GM19035 (cell line): ENCODE results near the gene CDH13.

ENCODE experiments used
- ATAC-seq: cut with Tn5 transposase; IDR thresholded peaks from one replicate; pipeline ENCODE4 v1.9.1; 2021; ENCODE audit not compliant: unreplicated experiment

Gene CDH13

DNA sequence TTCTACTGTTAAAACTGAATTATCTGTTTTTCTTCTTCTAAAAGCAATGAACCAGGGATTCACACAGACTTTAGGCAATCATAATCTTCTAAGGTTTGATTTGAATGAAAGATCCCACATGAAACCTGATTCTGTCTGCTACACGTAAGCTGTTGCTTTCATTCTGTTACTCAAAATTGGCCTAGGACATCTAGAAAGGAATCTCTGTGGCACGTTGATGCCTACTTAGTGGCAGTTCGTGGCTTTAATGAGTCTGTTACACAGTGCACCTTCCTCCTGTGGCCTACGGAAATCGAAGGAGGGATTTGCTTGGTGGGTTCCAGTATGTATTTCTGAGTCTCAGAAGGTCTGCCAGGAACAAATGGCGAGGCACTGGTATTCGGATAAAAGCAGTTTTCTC, 691.6 kb downstream of the CDH13 start:
- ATAC-seq = no peak

DNA sequence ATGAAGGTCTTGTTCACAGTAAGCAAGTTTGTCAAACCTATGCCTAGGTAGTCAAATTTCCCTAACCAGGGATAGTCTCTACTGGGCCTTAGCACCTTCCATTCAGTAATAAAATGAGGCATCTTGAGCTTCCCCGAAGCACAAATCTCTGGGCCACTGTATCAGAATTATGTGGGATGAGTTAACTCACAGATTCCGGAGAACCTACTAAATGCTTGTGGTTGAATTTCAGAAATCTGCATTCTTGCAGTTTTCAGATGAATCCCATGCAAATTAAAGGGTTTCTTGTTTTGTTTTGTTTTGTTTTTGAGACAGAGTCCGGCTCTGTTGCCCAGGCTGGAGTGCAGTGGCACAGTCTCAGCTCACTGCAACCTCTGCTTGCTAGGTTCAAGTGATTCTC, 702.2 kb downstream of the CDH13 start:
- ATAC-seq = no peak

DNA sequence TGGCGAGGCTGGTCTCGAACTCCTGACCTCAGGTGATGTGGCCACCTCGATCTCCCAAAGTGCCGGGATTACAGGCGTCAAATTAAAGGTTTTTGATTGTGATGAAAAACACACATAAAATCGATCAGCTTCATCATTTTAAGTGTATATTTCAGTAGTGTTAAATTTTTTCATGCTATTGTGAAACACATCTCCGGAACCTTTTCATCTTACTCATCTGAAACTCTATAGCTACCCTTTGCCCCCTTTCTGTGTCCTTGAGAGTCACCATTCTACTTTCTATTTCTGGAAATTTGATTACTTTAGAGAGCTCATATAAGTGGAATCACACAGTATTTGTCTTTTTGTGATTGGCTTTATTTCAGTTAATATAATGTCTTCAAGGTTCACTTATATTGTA, 702.7 kb downstream of the CDH13 start:
- ATAC-seq = no peak

DNA sequence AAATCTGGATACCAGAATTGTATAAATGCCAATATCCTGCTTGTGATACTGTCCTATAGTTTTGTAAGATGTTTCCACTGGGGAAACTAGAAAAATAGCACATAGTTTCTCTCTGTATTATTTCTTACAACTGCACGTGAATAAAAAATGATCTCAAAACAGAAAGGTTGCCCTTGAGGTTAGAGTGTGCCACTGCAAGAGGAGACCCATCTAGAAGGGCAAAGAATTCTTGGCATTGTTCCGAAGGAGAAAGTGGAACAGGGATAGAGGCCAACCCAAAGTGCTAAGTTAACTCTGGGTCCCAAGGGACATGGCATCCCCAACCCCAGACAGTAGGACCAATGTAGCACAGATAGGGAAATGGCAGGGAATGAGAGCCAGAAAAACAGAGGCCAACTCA, 703.5 kb downstream of the CDH13 start:
- no peak for ATAC-seq

DNA sequence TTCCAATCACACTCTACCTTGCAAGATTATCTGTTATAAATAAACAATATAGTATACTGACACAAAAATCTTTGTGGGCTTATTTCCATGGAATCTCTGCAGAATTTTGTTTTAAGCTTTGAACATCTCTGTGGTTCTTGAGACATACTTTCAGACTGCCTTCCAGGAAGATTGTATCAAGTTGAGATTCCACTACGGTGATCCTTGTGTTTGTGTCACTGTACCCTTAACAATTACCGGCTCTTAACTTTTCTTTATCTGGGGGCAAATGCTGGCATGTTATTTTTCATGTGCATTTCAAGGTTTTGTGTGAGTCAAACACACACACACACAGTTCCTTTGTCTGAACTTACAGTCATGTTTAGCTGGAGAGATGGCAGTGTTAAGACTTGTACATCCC, 708.3 kb downstream of the CDH13 start:
- ATAC-seq = no peak

DNA sequence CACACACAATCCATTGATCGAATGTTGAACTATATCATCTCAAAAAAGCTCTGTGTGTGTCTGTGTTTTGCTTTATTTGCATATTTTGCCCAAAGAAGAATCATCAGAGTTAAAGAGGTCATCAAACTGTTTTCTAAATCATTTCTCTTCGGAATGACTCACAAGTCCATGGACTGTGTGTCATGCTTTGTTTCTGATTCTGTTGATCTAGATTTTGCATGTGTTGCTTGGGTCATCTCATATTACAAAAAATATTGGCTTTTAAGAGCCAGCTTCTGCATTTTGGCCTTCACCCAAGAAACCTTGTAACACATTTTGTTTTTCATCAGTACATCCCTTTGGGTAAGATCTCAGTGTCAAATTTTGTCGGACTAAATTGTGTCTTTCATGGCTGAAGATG, 709.8 kb downstream of the CDH13 start:
- no peak for ATAC-seq

DNA sequence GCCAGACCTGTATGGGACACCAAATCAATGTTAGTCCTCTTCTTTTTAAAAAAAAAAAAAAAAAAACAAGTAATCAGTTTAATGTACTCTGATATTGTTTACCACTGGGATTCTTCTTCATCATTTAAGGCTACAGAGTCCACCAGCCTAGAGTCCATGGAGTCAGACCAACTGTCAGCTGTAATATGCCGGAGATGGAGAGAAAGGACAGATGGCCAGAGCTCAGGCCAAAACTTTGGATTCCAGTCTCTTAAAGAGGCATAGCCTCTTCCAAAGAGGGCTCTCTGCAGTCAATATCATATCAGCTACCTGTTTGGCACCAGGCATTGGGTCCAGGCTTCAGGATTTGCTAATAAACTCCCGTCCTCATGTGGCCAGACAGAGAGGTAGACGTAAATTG, 711.4 kb downstream of the CDH13 start:
- no peak for ATAC-seq

DNA sequence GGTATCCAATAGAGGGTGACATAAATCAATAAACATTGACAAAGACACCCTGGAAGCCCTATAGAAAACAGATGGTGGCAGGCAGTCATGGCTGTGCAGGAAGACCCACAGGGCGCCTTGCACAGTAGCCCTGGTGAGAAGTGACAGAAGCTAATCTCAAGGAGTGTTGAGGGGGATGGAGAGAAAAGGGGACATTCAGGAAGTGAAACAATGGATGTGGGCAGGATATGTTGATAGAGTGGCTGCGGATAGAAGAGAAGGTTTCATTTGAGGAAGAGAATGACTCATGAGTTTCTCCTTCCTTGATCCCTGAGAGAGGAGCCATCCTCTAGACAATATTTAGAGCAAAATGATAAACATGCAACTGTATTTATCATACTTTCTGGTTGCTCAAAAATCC, 712.2 kb downstream of the CDH13 start:
- no peak for ATAC-seq

DNA sequence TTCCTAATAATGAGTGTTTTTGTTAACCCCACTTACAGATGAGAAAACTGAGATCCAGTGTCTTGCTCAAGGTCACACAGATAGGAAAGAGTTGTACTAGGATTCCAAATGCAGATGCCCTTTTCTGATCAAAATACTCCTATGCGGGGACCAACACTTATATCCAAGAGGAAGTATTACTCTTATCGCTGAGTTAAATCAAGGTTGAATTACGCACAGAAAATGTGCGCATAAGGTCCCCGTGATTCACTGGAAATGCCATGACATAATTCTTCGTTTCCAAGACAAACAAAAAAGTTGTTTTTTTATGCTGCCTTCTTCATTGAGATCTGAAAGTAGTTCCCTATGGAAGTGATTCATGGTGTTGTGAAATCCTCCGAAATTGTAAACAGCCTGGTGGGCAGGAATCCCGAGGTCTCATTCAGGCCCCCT, 717.2 kb downstream of the CDH13 start:
- ATAC-seq = no peak

DNA sequence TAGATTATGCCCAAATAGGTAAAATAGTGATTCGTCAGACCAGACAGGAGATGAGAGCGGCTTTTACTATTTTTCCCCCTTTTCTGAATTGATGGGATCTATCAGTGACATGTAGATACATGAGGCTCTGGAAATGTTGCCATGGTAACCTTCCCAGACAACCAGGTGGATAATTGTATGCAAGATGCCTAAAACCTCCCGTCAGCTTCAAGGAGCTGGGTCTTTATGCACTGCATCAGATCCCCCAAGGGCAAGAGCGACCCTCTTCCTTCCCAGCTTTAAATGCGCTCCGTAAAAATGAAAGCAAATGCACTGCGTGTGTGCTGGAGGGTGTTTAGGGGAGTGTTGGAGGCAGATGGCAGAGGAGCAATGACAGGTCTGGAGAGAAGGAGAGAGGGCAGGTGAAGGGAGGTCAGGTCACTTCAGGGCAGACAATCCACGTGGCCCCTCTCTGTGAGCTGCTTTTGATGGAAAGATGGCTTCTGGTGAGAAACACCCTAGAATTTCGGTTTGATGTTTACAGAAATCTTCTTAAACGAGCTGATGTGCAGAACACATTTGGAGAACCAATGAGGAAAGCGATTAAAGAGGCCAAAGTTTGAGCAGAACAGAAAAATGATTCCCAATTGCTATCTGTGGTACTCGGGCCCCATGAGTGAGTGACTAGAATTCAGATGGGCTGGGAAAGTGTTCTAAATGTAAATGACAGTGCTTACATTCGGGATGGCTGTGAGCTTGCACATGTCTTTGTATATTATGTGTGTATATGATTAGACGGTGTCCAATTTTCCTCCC, 719.3 kb downstream of the CDH13 start:
- no peak for ATAC-seq

DNA sequence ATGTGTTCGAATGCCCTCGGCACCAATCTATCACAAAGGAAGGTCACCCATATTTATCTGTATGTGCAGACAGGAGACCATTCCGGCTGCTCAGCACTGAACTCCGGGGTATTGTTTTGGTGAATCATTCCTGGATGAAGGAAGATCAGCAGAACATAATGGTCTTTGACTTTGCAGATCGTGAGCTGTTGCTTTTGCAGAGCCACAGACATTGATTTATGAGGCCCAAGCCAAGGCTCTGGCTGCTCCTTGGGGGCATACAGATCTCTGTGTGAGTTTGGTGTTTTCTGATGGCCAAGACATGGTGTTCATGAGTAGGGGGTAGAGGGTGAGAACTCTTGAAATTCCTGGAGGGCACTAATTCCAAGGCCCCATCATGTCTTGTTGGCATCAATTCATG, 722.2 kb downstream of the CDH13 start:
- no peak for ATAC-seq

DNA sequence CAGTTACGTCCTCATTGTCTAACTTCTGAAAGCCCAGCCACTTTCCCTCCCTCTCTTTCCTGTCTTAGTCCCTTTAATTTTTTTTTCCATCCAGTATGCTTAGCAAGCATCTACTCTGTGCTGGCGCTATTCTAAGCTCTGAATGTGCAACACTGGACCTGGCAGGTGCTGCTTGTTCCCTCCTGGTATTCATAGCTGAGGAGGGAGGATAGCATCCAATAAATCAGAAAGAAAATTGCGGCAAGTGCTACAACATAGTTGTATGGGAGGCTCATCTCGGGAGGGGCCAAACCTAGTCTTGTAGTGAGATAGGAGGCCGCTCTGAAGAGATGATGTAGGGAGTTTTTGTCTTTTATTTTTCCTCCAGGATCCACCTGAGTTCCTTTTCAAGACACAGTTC, 723.7 kb downstream of the CDH13 start:
- ATAC-seq = no peak

DNA sequence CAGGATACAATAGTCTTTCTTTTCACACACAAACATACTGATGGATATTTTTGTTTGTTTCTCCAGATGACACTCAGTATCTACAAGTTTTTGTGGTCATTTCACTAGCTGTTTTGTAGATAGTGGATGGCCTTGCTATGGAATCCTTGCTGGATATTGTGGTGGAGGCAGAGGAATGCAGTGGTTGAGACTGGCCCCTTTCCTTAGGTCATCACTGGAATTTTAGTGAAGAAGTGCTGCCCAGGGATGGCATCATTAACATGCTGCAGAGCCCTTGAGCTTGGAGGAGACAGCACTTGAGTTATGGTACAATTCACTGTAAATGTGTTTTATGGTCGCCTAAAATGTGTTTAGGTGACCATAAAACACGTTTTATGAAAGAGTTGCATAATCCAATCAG, 725.1 kb downstream of the CDH13 start:
- ATAC-seq = no peak

DNA sequence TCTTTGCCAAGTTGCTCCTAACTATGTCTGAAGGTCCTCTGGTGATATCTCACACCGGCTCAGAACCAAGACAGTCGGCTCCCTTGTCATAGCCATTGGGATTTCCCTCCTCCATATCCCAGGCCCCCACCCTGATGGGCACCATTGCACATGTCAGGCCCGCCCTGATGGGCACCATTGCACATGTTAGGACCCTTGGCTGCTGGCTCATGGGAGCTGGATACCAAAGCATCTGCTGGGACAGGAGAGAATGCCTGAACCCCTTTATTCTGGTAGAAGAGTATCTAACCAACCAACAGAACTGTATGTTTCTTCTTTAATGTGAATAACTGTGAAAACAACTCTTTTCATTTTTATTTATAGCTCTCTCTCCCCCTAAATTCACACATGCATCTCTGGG, 726.5 kb downstream of the CDH13 start:
- ATAC-seq = no peak

DNA sequence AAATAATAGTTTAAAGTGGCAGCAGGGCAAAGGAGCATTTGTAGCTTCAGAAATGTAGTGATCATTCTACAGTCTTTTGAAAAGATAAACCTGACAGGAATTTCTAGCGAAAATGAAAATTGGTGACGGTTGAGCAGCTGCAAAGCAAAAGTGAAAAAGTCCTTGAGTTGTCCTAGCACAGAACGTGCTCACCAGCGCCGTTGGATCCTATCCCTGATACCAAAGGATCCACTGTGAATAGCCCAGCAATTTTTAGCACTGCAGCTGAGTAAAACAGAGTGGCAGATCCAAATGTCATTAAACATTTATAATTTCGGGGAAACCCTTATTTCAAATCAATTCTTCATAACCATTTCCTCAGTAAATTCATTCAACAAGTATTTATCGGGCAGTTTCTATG, 727.2 kb downstream of the CDH13 start:
- no peak for ATAC-seq

DNA sequence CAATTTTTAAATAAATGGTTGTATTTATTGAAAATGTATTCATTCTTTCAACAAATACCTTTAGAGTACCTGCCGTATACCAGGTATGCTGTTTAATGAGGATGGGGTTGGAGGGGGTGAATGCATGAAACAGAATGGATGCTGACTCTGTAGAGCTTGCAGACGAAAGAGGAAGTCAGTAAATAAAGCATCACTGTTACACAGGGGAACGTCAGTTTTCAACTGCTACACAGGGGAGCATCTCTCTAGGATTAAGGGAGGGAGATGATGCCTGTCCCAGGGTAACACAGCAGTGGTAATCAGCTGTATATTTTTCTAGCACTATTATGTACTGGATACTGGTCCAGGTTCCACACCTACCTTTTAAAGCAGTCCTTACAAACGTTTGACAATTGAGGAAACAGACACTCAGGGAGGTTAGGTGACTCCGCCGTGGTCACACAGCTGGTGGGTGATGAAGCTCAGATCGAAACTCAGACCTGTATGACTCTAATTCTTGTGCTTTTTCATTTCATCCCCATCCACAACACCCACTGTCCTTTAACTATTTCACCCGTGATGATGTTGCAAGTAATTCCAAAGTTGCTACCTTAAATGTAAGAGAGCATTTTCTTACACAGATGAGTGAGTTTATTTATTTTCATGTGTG, 728.9 kb downstream of the CDH13 start:
- no peak for ATAC-seq

DNA sequence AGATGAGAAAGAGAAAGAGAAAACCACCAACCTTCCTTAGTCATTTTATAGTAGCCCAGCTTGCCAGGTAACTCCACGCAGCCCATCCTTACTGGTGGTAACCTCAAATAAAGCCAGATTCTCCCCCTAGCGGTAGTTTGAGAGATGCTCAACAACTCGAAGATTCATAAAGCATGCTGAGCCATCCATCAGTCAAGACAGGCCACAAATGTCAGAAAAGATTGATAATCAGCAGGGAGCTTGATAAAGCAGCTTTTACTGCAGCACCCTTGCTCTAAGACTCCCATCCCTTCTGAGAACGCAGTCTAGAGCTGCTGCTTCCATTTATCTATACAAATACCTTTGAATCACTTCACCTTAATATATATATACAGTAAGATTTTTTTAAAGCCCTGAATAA, 729.5 kb downstream of the CDH13 start:
- no peak for ATAC-seq

DNA sequence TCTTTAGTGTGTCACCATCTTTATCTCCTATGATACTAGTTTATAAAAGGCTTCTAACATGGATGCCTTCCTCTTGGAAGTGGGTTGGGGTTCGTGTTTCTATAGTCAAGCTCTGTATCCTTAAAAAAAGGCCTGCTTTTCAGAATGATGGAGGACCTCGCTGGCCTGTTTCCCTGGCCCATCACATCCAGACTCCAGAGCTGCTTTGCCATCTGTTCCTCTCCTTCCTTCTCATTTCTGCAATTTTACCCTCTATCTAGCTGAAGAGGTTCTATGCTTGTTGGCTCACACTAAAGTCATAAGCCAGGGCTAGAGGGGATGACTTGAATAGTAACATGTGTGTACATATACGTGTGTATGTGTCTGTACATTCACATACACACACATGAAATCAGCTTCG, 730.2 kb downstream of the CDH13 start:
- no peak for ATAC-seq

DNA sequence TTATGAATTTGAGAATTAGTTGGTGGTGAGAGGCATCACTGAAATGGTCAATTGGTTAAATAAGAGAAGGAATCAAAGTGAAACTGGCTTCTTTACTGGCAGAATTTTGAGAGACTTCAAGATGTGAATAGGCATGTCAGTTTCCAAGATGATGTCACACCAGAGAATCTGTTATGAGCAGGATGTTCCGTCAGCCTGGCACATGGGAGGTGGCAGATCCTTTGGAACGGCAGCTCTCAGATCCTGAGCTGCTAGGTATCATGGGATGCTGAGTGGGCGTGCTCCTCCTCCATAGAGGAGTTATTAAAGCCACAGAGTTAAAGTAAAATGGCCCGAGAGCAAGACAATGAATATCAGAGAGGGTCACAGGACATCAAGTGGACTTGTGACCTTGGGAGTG, 736.8 kb downstream of the CDH13 start:
- no peak for ATAC-seq

DNA sequence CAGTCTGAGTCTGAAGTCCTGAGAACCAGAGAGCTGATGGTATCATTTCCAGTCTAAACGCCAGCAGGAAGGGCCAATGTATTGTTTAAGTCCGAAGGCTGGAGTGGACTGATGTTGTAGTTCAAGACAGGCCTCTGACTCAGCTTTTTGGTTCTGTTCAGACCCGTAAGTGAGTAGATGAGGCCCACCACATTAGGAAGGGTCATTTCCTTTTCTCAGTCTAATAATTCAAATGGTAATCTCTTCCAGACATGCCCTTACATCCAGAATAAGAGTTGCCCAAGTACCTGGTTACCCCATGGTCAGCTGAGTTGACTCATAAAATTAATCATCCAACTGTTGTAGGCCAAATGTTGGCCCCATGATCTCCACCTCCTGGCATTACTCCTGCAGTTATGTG, 738.4 kb downstream of the CDH13 start:
- ATAC-seq = no peak

DNA sequence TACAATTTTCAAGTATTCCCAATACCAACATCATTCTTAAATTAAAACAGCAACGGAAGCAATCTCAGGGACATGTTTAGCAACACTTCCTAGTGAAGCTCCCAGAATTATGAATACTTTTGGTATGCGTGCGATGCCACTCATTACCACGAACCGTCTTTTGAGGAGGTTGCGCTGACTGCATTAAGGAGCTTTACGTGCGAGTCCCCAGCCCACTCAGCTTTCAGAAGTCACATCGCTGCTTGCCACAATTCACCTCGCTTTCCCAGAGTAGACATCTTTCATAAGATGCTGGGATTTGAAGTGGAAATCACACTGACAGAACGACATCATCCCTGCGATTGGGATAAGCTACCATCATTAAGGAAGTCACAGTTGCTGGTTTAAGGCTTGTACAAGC, 739.5 kb downstream of the CDH13 start:
- ATAC-seq = no peak

DNA sequence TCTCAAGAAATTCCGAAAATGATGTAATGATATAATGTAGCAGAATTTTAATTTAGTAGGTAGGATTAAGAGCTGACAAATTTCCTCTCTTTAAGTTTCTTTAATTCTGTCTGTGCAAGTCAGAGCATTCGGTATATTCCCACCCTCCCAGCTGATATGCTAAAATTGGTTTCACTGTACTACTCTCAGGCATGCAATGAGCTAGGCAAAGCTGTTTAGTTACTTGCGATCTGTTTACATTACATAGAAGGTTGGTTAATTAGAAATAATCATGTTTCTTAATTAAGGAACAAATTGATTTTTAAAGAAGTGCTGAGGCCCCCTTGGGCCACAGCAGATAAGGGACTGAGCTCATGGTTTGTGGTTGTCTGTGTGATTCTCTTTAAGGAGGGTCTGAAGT, 748.2 kb downstream of the CDH13 start:
- no peak for ATAC-seq

DNA sequence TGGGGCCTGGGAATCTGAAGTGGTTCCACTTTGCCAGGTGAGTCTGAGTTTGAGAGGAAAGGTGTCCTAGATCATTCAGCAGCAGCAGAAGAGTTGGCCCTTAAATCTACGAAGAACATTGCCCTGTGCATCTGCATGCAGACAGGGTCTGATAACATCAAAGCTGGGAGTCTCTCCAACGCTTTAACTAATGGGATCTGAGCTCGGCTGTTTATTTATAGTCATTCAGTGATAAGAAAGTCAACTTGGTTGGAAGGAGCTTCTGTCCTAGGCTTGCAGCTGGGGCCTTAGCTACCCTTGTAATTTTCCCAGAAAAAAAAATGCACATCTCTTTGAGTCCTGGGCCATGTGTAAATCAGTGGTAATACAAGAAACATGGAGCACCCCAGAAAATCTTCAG, 763.0 kb downstream of the CDH13 start:
- ATAC-seq = no peak
